Liver (tissue), 9 donors: ENCODE data around the gene HADHB. TPM values are rescaled to one million over a fixed set of nuclear protein-coding genes. Genes with fewer than 3 reads are reported as not detected.

ENCODE experiments used
- DNase-seq: peaks from one replicate; pipeline ENCODE4 v3.0.0-alpha.2; 2017; ENCODE audit warnings: low spot score
- H3K27ac ChIP-seq, 2 donors: one replicate each; pipeline ENCODE4 v1.7.0; 2013; ENCODE audit warnings: inconsistent platforms in 2 of 2, low read length in 2 of 2, control low read depth in 1 of 2, low read depth in 1 of 2, mild to moderate bottlenecking in 1 of 2
- H3K27me3 ChIP-seq, 4 donors: one replicate each; pipeline versions ENCODE4 v1.6.1 to v1.7.0; 2013; ENCODE audit warnings: low read length in 3 of 4, inconsistent platforms in 1 of 4, mild to moderate bottlenecking in 1 of 4, moderate library complexity in 1 of 4; ENCODE audit not compliant: control insufficient read depth in 4 of 4, insufficient read depth in 4 of 4
- H3K36me3 ChIP-seq, 4 donors: one replicate each; pipeline versions ENCODE4 v1.6.1 to v1.7.0; 2013; ENCODE audit warnings: low read length in 3 of 4, mild to moderate bottlenecking in 3 of 4, low read depth in 1 of 4, moderate library complexity in 1 of 4; ENCODE audit not compliant: control insufficient read depth in 4 of 4, insufficient read depth in 3 of 4
- H3K4me1 ChIP-seq, 4 donors: one replicate each; pipeline versions ENCODE4 v1.6.1 to v1.7.0; 2013; ENCODE audit warnings: low read length in 3 of 4, mild to moderate bottlenecking in 3 of 4, moderate library complexity in 1 of 4; ENCODE audit not compliant: control insufficient read depth in 4 of 4, insufficient read depth in 4 of 4
- H3K4me3 ChIP-seq, 3 donors: one replicate each; pipeline versions ENCODE4 v1.6.1 to v1.7.0; 2013; ENCODE audit warnings: low read length in 3 of 3, control low read depth in 1 of 3, low read depth in 1 of 3, mild to moderate bottlenecking in 1 of 3
- H3K9ac ChIP-seq, 2 donors: one replicate each; pipeline ENCODE4 v1.7.0; 2013; ENCODE audit warnings: low read length in 2 of 2, mild to moderate bottlenecking in 2 of 2, moderate library complexity in 2 of 2, control low read depth in 1 of 2, low read depth in 1 of 2
- H3K9me3 ChIP-seq, 4 donors: one replicate each; pipeline versions ENCODE4 v1.6.1 to v1.7.0; 2013; ENCODE audit warnings: low read length in 3 of 4; ENCODE audit not compliant: control insufficient read depth in 4 of 4
- EGR1 ChIP-seq, 2 donors: IDR thresholded peaks; 2 replicates each; pipeline ENCODE4 v1.6.1; 2016 to 2018; ENCODE audit warnings: antibody characterized with exemption in 2 of 2, low read depth in 2 of 2
- FOXA1 ChIP-seq: IDR thresholded peaks from 2 replicates; pipeline ENCODE4 v1.6.1; 2016; ENCODE audit warnings: antibody characterized with exemption
- FOXA2 ChIP-seq: IDR thresholded peaks from 2 replicates; pipeline ENCODE4 v1.6.1; 2016; ENCODE audit warnings: antibody characterized with exemption
- GABPA ChIP-seq, 2 donors: IDR thresholded peaks in 1 of 2; conservative IDR thresholded peaks in 1 of 2; 2 replicates each; pipeline ENCODE4 v1.6.1; 2016; ENCODE audit warnings: antibody characterized with exemption in 2 of 2, mild to moderate bottlenecking in 1 of 2, moderate library complexity in 1 of 2
- HNF4A ChIP-seq, 2 donors: conservative IDR thresholded peaks; 2 replicates each; pipeline ENCODE4 v1.6.1; 2016; ENCODE audit warnings: antibody characterized with exemption in 2 of 2, mild to moderate bottlenecking in 2 of 2
- HNF4G ChIP-seq: IDR thresholded peaks from 2 replicates; pipeline ENCODE4 v1.6.1; 2016; ENCODE audit warnings: antibody characterized with exemption
- JUND ChIP-seq, 2 donors: IDR thresholded peaks; 2 replicates each; pipeline ENCODE4 v1.6.1; 2016; ENCODE audit warnings: antibody characterized with exemption in 2 of 2
- NR2F2 ChIP-seq: IDR thresholded peaks from 2 replicates; pipeline ENCODE4 v1.6.1; 2016; ENCODE audit warnings: antibody characterized with exemption
- RAD21 ChIP-seq, 2 donors: IDR thresholded peaks; 2 replicates each; pipeline ENCODE4 v1.6.1; 2016; ENCODE audit warnings: antibody characterized with exemption in 2 of 2, mild to moderate bottlenecking in 2 of 2
- RXRA ChIP-seq, 2 donors: IDR thresholded peaks; 2 replicates each; pipeline ENCODE4 v1.6.1; 2017 to 2018; ENCODE audit warnings: antibody characterized with exemption in 2 of 2, mild to moderate bottlenecking in 1 of 2
- SP1 ChIP-seq: IDR thresholded peaks from 2 replicates; pipeline ENCODE4 v1.6.1; 2018; ENCODE audit warnings: antibody characterized with exemption, mild to moderate bottlenecking
- TAF1 ChIP-seq: conservative IDR thresholded peaks from 2 replicates; pipeline ENCODE4 v1.6.1; 2016; ENCODE audit warnings: antibody characterized with exemption, mild to moderate bottlenecking
- YY1 ChIP-seq: IDR thresholded peaks from 2 replicates; pipeline ENCODE4 v1.6.1; 2016; ENCODE audit warnings: antibody characterized with exemption, mild to moderate bottlenecking
- WGBS: extraction: QIAGEN DNeasy Blood & Tissue Kit; methylation state at CpG from one replicate; pipeline ENCODE4 v1.1.7; 2013; 5-methylcytosine and 5-hydroxymethylcytosine counted together
- polyA plus RNA-seq, 2 donors: library from polyadenylated mRNA; stranded (reverse) in 1 of 2; unstranded in 1 of 2; fragments of 200-250 nt in 1 of 2; fragments of >200 nt in 1 of 2; fragmentation: Nextera tagmentation in 1 of 2; extraction: Ambion mirVana in 1 of 2; gene quantifications; one replicate each; pipeline versions ENCODE4 v1.2.1 to v1.2.3, GENCODE V29; 2013 to 2015
- total RNA-seq, 2 donors: library from RNA; depleted of rRNA; stranded (reverse); fragments of >200 nt; gene quantifications; one replicate each; pipeline ENCODE4 v1.2.3, GENCODE V29; 2014
- TF ChIP-seq, protein P1 (sequence below): IDR thresholded peaks from 2 replicates; pipeline ENCODE4 v1.6.1; 2016; ENCODE audit warnings: antibody characterized with exemption
- TF ChIP-seq, protein P2 (sequence below): IDR thresholded peaks from 2 replicates; pipeline ENCODE4 v1.6.1; 2016; ENCODE audit warnings: antibody characterized with exemption
- TF ChIP-seq, protein P3 (sequence below): IDR thresholded peaks from 2 replicates; pipeline ENCODE4 v1.6.1; 2016; ENCODE audit warnings: antibody characterized with exemption
- TF ChIP-seq, protein P4 (sequence below): fragments of 150-350 bp; IDR thresholded peaks from 2 replicates; pipeline ENCODE4 v1.5.1; 2017; ENCODE audit warnings: improper control_type of control experiment, low read depth, low read length; ENCODE audit not compliant: missing input control
- TF ChIP-seq, protein P5 (sequence below): IDR thresholded peaks from 2 replicates; pipeline ENCODE4 v1.6.1; 2016; ENCODE audit warnings: antibody characterized with exemption, mild to moderate bottlenecking
- donor health status: healthy.
- donor health status: healthy.
- donor health status: healthy.
- donor health status: healthy.
- donor health status: healthy.

The HADHB gene
- total and polyA plus RNA-seq, 4 donors: 103 to 284 (median 261) TPM

DNA sequence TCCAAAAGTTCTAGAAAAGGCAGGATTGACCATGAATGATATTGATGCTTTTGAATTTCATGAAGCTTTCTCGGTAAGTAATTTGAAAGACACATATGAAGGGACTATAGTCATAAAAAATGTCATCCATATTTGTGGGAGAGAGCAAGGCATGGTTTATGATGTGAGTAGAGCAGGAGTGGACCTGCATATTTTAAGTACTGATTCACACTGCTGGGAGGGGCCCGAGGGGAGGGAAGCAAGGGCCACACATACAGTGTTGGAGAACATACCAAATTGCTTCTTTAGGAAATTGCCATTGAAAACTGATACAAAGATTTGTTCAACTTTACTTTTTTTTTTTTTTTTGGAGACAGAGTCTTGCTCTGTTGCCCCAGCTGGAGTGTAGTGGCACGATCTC, 39.4 kb downstream of the HADHB start:
- no peak for DNase-seq
- Histone ChIP-seq H3K4me3 (no peak overlapping the region), H3K36me3 (peaks cover 11 to 57% (median 43%) of the 10 kb centered on the region in 4 donors), H3K27ac (no peak overlapping the region), H3K9me3 (no peaks in the 10 kb centered on the region), H3K4me1 (no peaks in the 10 kb centered on the region), H3K27me3 (no peaks in the 10 kb centered on the region), H3K9ac (no peak overlapping the region)
- WGBS: 97% methylated on average over 3 of the region's 3 CpGs
- TF ChIP-seq, protein P1, sequence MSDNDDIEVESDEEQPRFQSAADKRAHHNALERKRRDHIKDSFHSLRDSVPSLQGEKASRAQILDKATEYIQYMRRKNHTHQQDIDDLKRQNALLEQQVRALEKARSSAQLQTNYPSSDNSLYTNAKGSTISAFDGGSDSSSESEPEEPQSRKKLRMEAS: no peak
- no peak for TF ChIP-seq GABPA (IDR thresholded peaks at IDR 0.05 in 1 of 2, conservative IDR thresholded peaks at IDR 0.05 in 1 of 2)
- no peak for TF ChIP-seq NR2F2
- TF ChIP-seq FOXA2: no peak
- TF ChIP-seq TAF1: no peak
- no peak for TF ChIP-seq HNF4G
- TF ChIP-seq HNF4A (conservative IDR thresholded peaks at IDR 0.05): no peak
- TF ChIP-seq EGR1 (IDR thresholded peaks at IDR 0.05; ENCODE audit: low read depth in 2 of 2): no peak
- TF ChIP-seq YY1: no peak
- no peak for TF ChIP-seq FOXA1
- no peak for TF ChIP-seq JUND (IDR thresholded peaks at IDR 0.05)
- TF ChIP-seq, protein P2, sequence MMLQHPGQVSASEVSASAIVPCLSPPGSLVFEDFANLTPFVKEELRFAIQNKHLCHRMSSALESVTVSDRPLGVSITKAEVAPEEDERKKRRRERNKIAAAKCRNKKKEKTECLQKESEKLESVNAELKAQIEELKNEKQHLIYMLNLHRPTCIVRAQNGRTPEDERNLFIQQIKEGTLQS: no peak
- no peak for TF ChIP-seq RAD21 (IDR thresholded peaks at IDR 0.05)

DNA sequence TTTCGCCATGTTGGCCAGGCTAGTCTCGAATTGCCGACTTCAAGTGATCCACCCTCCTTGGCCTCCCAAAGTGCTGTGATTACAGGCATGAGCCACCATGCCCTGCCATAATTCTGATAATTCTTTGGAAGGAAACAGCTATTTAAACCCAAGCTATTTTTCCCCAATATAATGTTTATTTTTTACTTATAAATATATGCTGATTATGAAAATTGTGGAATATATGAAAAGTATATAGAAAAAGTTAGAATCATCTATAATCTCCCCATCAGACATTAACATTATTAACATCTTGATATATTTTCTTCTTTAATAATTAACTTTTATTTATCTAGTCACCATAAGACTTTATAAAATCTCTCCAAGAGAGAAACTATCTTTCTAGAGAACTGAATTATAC, 41.2 kb downstream of the HADHB start:
- H3K27me3 ChIP-seq: no peaks in the 10 kb centered on the region
- TF ChIP-seq HNF4A (conservative IDR thresholded peaks at IDR 0.05) (no peak), GABPA (IDR thresholded peaks at IDR 0.05 in 1 of 2, conservative IDR thresholded peaks at IDR 0.05 in 1 of 2) (no peak)
- 98% methylated on average over 3 of the region's 3 CpGs for WGBS
- no peaks in the 10 kb centered on the region for H3K9me3 ChIP-seq
- DNase-seq: no peak
- H3K36me3 ChIP-seq: peaks cover 9 to 49% (median 34%) of the 10 kb centered on the region in 4 donors
- H3K27ac ChIP-seq: no peak overlapping the region
- no peak overlapping the region for H3K4me3 ChIP-seq
- H3K4me1 ChIP-seq: no peaks in the 10 kb centered on the region
- H3K9ac ChIP-seq: no peak overlapping the region

DNA sequence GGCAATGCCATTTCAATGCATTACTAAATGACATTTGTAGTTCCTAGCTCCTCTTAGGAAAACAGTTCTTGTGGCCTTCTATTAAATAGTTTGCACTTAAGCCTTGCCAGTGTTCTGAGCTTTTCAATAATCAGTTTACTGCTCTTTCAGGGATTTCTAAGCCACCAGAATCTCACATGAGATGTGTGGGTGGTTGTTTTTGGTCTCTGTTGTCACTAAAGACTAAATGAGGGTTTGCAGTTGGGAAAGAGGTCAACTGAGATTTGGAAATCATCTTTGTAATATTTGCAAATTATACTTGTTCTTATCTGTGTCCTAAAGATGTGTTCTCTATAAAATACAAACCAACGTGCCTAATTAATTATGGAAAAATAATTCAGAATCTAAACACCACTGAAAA, 45.3 kb downstream of the HADHB start:
- Histone ChIP-seq H3K4me1 (no peaks in the 10 kb centered on the region), H3K9ac (no peak overlapping the region), H3K27me3 (no peaks in the 10 kb centered on the region), H3K36me3 (peaks cover 5 to 21% (median 18%) of the 10 kb centered on the region in 4 donors), H3K4me3 (no peak overlapping the region), H3K9me3 (no peaks in the 10 kb centered on the region), H3K27ac (no peak overlapping the region)
- no peak for TF ChIP-seq FOXA2
- TF ChIP-seq RXRA (IDR thresholded peaks at IDR 0.05): no peak
- TF ChIP-seq SP1: no peak
- no peak for TF ChIP-seq EGR1 (IDR thresholded peaks at IDR 0.05; ENCODE audit: low read depth in 2 of 2)
- TF ChIP-seq JUND (IDR thresholded peaks at IDR 0.05): no peak
- TF ChIP-seq, protein P3, sequence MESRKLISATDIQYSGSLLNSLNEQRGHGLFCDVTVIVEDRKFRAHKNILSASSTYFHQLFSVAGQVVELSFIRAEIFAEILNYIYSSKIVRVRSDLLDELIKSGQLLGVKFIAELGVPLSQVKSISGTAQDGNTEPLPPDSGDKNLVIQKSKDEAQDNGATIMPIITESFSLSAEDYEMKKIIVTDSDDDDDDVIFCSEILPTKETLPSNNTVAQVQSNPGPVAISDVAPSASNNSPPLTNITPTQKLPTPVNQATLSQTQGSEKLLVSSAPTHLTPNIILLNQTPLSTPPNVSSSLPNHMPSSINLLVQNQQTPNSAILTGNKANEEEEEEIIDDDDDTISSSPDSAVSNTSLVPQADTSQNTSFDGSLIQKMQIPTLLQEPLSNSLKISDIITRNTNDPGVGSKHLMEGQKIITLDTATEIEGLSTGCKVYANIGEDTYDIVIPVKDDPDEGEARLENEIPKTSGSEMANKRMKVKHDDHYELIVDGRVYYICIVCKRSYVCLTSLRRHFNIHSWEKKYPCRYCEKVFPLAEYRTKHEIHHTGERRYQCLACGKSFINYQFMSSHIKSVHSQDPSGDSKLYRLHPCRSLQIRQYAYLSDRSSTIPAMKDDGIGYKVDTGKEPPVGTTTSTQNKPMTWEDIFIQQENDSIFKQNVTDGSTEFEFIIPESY: no peak
- TF ChIP-seq, protein P1: no peak
- no peak for TF ChIP-seq HNF4G
- TF ChIP-seq NR2F2: no peak
- TF ChIP-seq, protein P4, sequence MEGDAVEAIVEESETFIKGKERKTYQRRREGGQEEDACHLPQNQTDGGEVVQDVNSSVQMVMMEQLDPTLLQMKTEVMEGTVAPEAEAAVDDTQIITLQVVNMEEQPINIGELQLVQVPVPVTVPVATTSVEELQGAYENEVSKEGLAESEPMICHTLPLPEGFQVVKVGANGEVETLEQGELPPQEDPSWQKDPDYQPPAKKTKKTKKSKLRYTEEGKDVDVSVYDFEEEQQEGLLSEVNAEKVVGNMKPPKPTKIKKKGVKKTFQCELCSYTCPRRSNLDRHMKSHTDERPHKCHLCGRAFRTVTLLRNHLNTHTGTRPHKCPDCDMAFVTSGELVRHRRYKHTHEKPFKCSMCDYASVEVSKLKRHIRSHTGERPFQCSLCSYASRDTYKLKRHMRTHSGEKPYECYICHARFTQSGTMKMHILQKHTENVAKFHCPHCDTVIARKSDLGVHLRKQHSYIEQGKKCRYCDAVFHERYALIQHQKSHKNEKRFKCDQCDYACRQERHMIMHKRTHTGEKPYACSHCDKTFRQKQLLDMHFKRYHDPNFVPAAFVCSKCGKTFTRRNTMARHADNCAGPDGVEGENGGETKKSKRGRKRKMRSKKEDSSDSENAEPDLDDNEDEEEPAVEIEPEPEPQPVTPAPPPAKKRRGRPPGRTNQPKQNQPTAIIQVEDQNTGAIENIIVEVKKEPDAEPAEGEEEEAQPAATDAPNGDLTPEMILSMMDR: no peak
- TF ChIP-seq RAD21 (IDR thresholded peaks at IDR 0.05): no peak
- TF ChIP-seq, protein P5, sequence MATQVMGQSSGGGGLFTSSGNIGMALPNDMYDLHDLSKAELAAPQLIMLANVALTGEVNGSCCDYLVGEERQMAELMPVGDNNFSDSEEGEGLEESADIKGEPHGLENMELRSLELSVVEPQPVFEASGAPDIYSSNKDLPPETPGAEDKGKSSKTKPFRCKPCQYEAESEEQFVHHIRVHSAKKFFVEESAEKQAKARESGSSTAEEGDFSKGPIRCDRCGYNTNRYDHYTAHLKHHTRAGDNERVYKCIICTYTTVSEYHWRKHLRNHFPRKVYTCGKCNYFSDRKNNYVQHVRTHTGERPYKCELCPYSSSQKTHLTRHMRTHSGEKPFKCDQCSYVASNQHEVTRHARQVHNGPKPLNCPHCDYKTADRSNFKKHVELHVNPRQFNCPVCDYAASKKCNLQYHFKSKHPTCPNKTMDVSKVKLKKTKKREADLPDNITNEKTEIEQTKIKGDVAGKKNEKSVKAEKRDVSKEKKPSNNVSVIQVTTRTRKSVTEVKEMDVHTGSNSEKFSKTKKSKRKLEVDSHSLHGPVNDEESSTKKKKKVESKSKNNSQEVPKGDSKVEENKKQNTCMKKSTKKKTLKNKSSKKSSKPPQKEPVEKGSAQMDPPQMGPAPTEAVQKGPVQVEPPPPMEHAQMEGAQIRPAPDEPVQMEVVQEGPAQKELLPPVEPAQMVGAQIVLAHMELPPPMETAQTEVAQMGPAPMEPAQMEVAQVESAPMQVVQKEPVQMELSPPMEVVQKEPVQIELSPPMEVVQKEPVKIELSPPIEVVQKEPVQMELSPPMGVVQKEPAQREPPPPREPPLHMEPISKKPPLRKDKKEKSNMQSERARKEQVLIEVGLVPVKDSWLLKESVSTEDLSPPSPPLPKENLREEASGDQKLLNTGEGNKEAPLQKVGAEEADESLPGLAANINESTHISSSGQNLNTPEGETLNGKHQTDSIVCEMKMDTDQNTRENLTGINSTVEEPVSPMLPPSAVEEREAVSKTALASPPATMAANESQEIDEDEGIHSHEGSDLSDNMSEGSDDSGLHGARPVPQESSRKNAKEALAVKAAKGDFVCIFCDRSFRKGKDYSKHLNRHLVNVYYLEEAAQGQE: no peak
- TF ChIP-seq, protein P2: no peak
- TF ChIP-seq FOXA1: no peak
- TF ChIP-seq GABPA (IDR thresholded peaks at IDR 0.05 in 1 of 2, conservative IDR thresholded peaks at IDR 0.05 in 1 of 2): no peak
- no peak for TF ChIP-seq TAF1
- TF ChIP-seq YY1: no peak
- no peak for TF ChIP-seq HNF4A (conservative IDR thresholded peaks at IDR 0.05)
- WGBS: 40% methylated on average over 1 of the region's 1 CpG
- DNase-seq: no peak
